Natural killer cell (primary cell): ENCODE results near the gene SPESP1. TPM values are rescaled to one million over a fixed set of nuclear protein-coding genes. Genes with fewer than 3 reads are reported as not detected.
"Not testable (repeated sequence)": the region's sequence is repeated elsewhere in the genome, so short reads cannot be mapped to it uniquely, and the experiment has no call there.

Experiments used
- ATAC-seq, 3 donors: fragments of 150-1000 bp in 2 of 3; fragments of 200-7000 bp in 1 of 3; cut with Tn5 transposase; 1 replicate in 1 of 3; 2 replicates in 2 of 3; pipeline ENCODE4 v1.10.0; 2021; ENCODE audit warnings: mild to moderate bottlenecking in 2 of 3, moderate library complexity in 2 of 3
- DNase-seq, 2 donors: peaks; one replicate each; pipeline versions ENCODE4 v3.0.0 to v3.0.0-alpha.2; 2013 to 2021; ENCODE audit warnings: mixed read lengths in 1 of 2
- H3K27ac ChIP-seq: one replicate; pipeline ENCODE4 v1.5.1; 2013; ENCODE audit warnings: mild to moderate bottlenecking, low read length
- H3K27me3 ChIP-seq: one replicate; pipeline ENCODE4 v1.6.1; 2013; ENCODE audit warnings: low read length; ENCODE audit not compliant: control insufficient read depth, insufficient read depth
- H3K36me3 ChIP-seq: one replicate; pipeline ENCODE4 v1.6.1; 2013; ENCODE audit warnings: low read length; ENCODE audit not compliant: control insufficient read depth, insufficient read depth
- H3K4me1 ChIP-seq: one replicate; pipeline ENCODE4 v1.6.1; 2013; ENCODE audit warnings: low read length; ENCODE audit not compliant: control insufficient read depth, insufficient read depth
- H3K4me3 ChIP-seq: one replicate; pipeline ENCODE4 v1.5.1; 2013; ENCODE audit warnings: low read length
- H3K9me3 ChIP-seq: one replicate; pipeline ENCODE4 v1.6.1; 2013; ENCODE audit warnings: low read length; ENCODE audit not compliant: control insufficient read depth, insufficient read depth
- H3K27ac Mint-ChIP-seq, 2 donors: one replicate each; pipeline ENCODE4 v1.8.0; 2022; ENCODE audit warnings: mild to moderate bottlenecking in 2 of 2, mixed read lengths in 2 of 2, moderate library complexity in 1 of 2
- H3K27me3 Mint-ChIP-seq, 2 donors: one replicate each; pipeline ENCODE4 v1.8.0; 2022; ENCODE audit warnings: low read depth in 2 of 2, mixed read lengths in 2 of 2
- H3K36me3 Mint-ChIP-seq: one replicate; pipeline ENCODE4 v1.8.0; 2022; ENCODE audit warnings: mixed read lengths
- H3K4me1 Mint-ChIP-seq, 2 donors: one replicate each; pipeline ENCODE4 v1.8.0; 2022; ENCODE audit warnings: mixed read lengths in 2 of 2
- H3K4me3 Mint-ChIP-seq: one replicate; pipeline ENCODE4 v1.8.0; 2022; ENCODE audit warnings: mild to moderate bottlenecking, moderate library complexity, mixed read lengths
- H3K9me3 Mint-ChIP-seq, 2 donors: one replicate each; pipeline ENCODE4 v1.8.0; 2022; ENCODE audit warnings: mixed read lengths in 2 of 2
- CTCF ChIP-seq: fragments of 200-600 bp; IDR thresholded peaks from one replicate; pipeline ENCODE4 v1.8.0; 2022; ENCODE audit warnings: antibody characterized with exemption
- WGBS: methylation state at CpG from one replicate; pipeline ENCODE4 v1.1.7; 2013; ENCODE audit warnings: missing lambda C conversion rate; ENCODE audit not compliant: insufficient coverage; 5-methylcytosine and 5-hydroxymethylcytosine counted together
- intact Hi-C: fragments of 100-400 bp; cut with micrococcal nuclease; formaldehyde crosslinking; loops from one replicate; pipeline ENCODE4 v1.14.2; 2022
- total RNA-seq, 4 donors: library from RNA; stranded (reverse); fragments of 120-200 nt in 1 of 4; gene quantifications; one replicate each; pipeline versions ENCODE4 v1.2.3 to v1.2.4, GENCODE V29; 2013 to 2022

Gene SPESP1
- total RNA-seq, 3 donors from 2014 or later (not counting 1 experiment from before 2014, with no cell fraction given): 0.43 TPM; not detected in 2

- Histone ChIP-seq H3K9me3 (no peaks in the 10 kb centered on the region), H3K4me1 (no peaks in the 10 kb centered on the region), H3K27me3 (peaks cover 2% of the 10 kb centered on the region), H3K36me3 (no peaks in the 10 kb centered on the region), H3K27ac (no peak overlapping the region), H3K4me3 (no peak overlapping the region)
- Mint-ChIP-seq H3K27me3 (peaks cover 16 to 34% of the 10 kb centered on the region in 2 donors), H3K4me3 (no peak overlapping the region), H3K36me3 (peaks cover 17% of the 10 kb centered on the region), H3K27ac (no peak overlapping the region), H3K9me3 (peaks cover 6 to 10% of the 10 kb centered on the region in 2 donors), H3K4me1 (peaks cover 0 to 7% of the 10 kb centered on the region in 2 donors)
- no peak for DNase-seq
- WGBS: 41% methylated on average over 4 of the region's 4 CpGs
- no peak for ATAC-seq
- intact Hi-C loops: no loop called here
- TF ChIP-seq CTCF: no peak
Measured at GRCh38 chr15:68972201-68973065, 42.1 kb downstream of the SPESP1 start.

GRCh38 chr15:68975651-68976160 is 45.4 kb downstream of the SPESP1 start:
- H3K27me3 ChIP-seq, H3K4me1 Mint-ChIP-seq, H3K36me3 ChIP-seq, H3K4me3 Mint-ChIP-seq, H3K9me3 ChIP-seq, H3K27ac ChIP-seq, H3K4me3 ChIP-seq, ATAC-seq, H3K9me3 Mint-ChIP-seq, intact Hi-C loops, DNase-seq, H3K4me1 ChIP-seq, H3K27ac Mint-ChIP-seq: not testable (repeated sequence)
- Mint-ChIP-seq H3K27me3 (peaks cover 6 to 28% of the 10 kb centered on the region in 2 donors), H3K36me3 (peaks cover 14% of the 10 kb centered on the region)
- WGBS: 96% methylated on average over 26 of the region's 26 CpGs

- not testable (repeated sequence) for H3K27me3 ChIP-seq
Measured at GRCh38 chr15:68977426-68977825, 47.1 kb downstream of the SPESP1 start.

GRCh38 chr15:68979006-68979405 is 48.7 kb downstream of the SPESP1 start:
- no peak for TF ChIP-seq CTCF
- Mint-ChIP-seq H3K27ac (no peak overlapping the region), H3K4me3 (no peak overlapping the region), H3K4me1 (no peaks in the 10 kb centered on the region), H3K27me3 (peaks cover 3 to 28% of the 10 kb centered on the region in 2 donors), H3K9me3 (no peaks in the 10 kb centered on the region), H3K36me3 (peaks cover 14% of the 10 kb centered on the region)
- Histone ChIP-seq H3K36me3 (no peaks in the 10 kb centered on the region), H3K4me1 (no peaks in the 10 kb centered on the region), H3K27me3 (no peaks in the 10 kb centered on the region), H3K27ac (no peak overlapping the region), H3K4me3 (no peak overlapping the region), H3K9me3 (no peaks in the 10 kb centered on the region)
- WGBS: 75% methylated on average over 3 of the region's 3 CpGs
- intact Hi-C loops: no loop called here
- DNase-seq (no peak), ATAC-seq (no peak)

More at GRCh38 chr15:68977426-68977825, 47.1 kb downstream of the SPESP1 start:
- H3K27ac Mint-ChIP-seq, H3K4me1 ChIP-seq, H3K4me3 Mint-ChIP-seq, DNase-seq, H3K36me3 ChIP-seq, intact Hi-C loops, H3K27ac ChIP-seq, H3K4me1 Mint-ChIP-seq, H3K4me3 ChIP-seq, H3K9me3 ChIP-seq, ATAC-seq, H3K9me3 Mint-ChIP-seq: not testable (repeated sequence)
- WGBS: 87% methylated on average over 10 of the region's 10 CpGs
- Mint-ChIP-seq H3K36me3 (peaks cover 14% of the 10 kb centered on the region), H3K27me3 (peaks cover 3 to 35% of the 10 kb centered on the region in 2 donors)
